ENCODE results near the gene SYT13.

SYT13 gene

GRCh38 chr11:45232341-45233080 lies 53.6 kb downstream of the SYT13 start:
- FAIRE-seq (no peak), DNase-seq (ENCODE audit: insufficient read length, low spot score) (no peak)
- no peak for TF ChIP-seq TAF1 (IDR thresholded peaks at IDR 0.05; ENCODE audit: low read depth, low read length)
- no peak for TF ChIP-seq POU2F2 (IDR thresholded peaks at IDR 0.05; ENCODE audit: low read depth, low read length)
- no peak for TF ChIP-seq PAX5 (IDR thresholded peaks at IDR 0.05; ENCODE audit: insufficient read depth, low read length, severe bottlenecking)
- TF ChIP-seq POLR2A (IDR thresholded peaks at IDR 0.05; ENCODE audit: low read depth, low read length) = no peak
- no peak for TF ChIP-seq SPI1 (IDR thresholded peaks at IDR 0.05; ENCODE audit: low read depth, low read length)
- no peak for TF ChIP-seq POLR2AphosphoS5 (IDR thresholded peaks at IDR 0.05; ENCODE audit: low read depth, low read length)

GRCh38 chr11:45229401-45230020 lies 56.6 kb downstream of the SYT13 start:
- no peak for DNase-seq (ENCODE audit: insufficient read length, low spot score)
- no peak for FAIRE-seq
- TF ChIP-seq PAX5 (IDR thresholded peaks at IDR 0.05; ENCODE audit: insufficient read depth, low read length, severe bottlenecking) (no peak), SPI1 (IDR thresholded peaks at IDR 0.05; ENCODE audit: low read depth, low read length) (no peak), POU2F2 (IDR thresholded peaks at IDR 0.05; ENCODE audit: low read depth, low read length) (no peak), POLR2A (IDR thresholded peaks at IDR 0.05; ENCODE audit: low read depth, low read length) (no peak), POLR2AphosphoS5 (IDR thresholded peaks at IDR 0.05; ENCODE audit: low read depth, low read length) (no peak), TAF1 (IDR thresholded peaks at IDR 0.05; ENCODE audit: low read depth, low read length) (no peak)

GRCh38 chr11:45227836-45228235 lies 58.3 kb downstream of the SYT13 start:
- no peak for TF ChIP-seq POU2F2 (IDR thresholded peaks at IDR 0.05; ENCODE audit: low read depth, low read length)
- TF ChIP-seq TAF1 (IDR thresholded peaks at IDR 0.05; ENCODE audit: low read depth, low read length) = no peak
- no peak for TF ChIP-seq PAX5 (IDR thresholded peaks at IDR 0.05; ENCODE audit: insufficient read depth, low read length, severe bottlenecking)
- no peak for TF ChIP-seq SPI1 (IDR thresholded peaks at IDR 0.05; ENCODE audit: low read depth, low read length)
- TF ChIP-seq POLR2AphosphoS5 (IDR thresholded peaks at IDR 0.05; ENCODE audit: low read depth, low read length) = no peak
- TF ChIP-seq POLR2A (IDR thresholded peaks at IDR 0.05; ENCODE audit: low read depth, low read length) = no peak
- FAIRE-seq (no peak), DNase-seq (ENCODE audit: insufficient read length, low spot score) (no peak)

GRCh38 chr11:45226901-45227300 lies 59.2 kb downstream of the SYT13 start:
- FAIRE-seq (no peak), DNase-seq (ENCODE audit: insufficient read length, low spot score) (no peak)
- TF ChIP-seq TAF1 (IDR thresholded peaks at IDR 0.05; ENCODE audit: low read depth, low read length) (no peak), POLR2AphosphoS5 (IDR thresholded peaks at IDR 0.05; ENCODE audit: low read depth, low read length) (no peak), SPI1 (IDR thresholded peaks at IDR 0.05; ENCODE audit: low read depth, low read length) (no peak), PAX5 (IDR thresholded peaks at IDR 0.05; ENCODE audit: insufficient read depth, low read length, severe bottlenecking) (no peak), POLR2A (IDR thresholded peaks at IDR 0.05; ENCODE audit: low read depth, low read length) (no peak), POU2F2 (IDR thresholded peaks at IDR 0.05; ENCODE audit: low read depth, low read length) (no peak)

GRCh38 chr11:45225961-45226871 lies 59.9 kb downstream of the SYT13 start:
- DNase-seq (ENCODE audit: insufficient read length, low spot score) = no peak
- TF ChIP-seq TAF1 (IDR thresholded peaks at IDR 0.05; ENCODE audit: low read depth, low read length) = no peak
- no peak for FAIRE-seq

GRCh38 chr11:45225277-45225676 lies 60.9 kb downstream of the SYT13 start:
- DNase-seq (ENCODE audit: insufficient read length, low spot score) (no peak), FAIRE-seq (no peak)
- TF ChIP-seq PAX5 (IDR thresholded peaks at IDR 0.05; ENCODE audit: insufficient read depth, low read length, severe bottlenecking) (no peak), POLR2A (IDR thresholded peaks at IDR 0.05; ENCODE audit: low read depth, low read length) (no peak), POLR2AphosphoS5 (IDR thresholded peaks at IDR 0.05; ENCODE audit: low read depth, low read length) (no peak), TAF1 (IDR thresholded peaks at IDR 0.05; ENCODE audit: low read depth, low read length) (no peak), SPI1 (IDR thresholded peaks at IDR 0.05; ENCODE audit: low read depth, low read length) (no peak), POU2F2 (IDR thresholded peaks at IDR 0.05; ENCODE audit: low read depth, low read length) (no peak)

- no peak for FAIRE-seq
Measured at GRCh38 chr11:45224766-45225165, 61.4 kb downstream of the SYT13 start.

GRCh38 chr11:45223496-45223895 lies 62.6 kb downstream of the SYT13 start:
- no peak for DNase-seq (ENCODE audit: insufficient read length, low spot score)
- TF ChIP-seq POLR2AphosphoS5 (IDR thresholded peaks at IDR 0.05; ENCODE audit: low read depth, low read length) (no peak), PAX5 (IDR thresholded peaks at IDR 0.05; ENCODE audit: insufficient read depth, low read length, severe bottlenecking) (no peak), POU2F2 (IDR thresholded peaks at IDR 0.05; ENCODE audit: low read depth, low read length) (no peak), POLR2A (IDR thresholded peaks at IDR 0.05; ENCODE audit: low read depth, low read length) (no peak), SPI1 (IDR thresholded peaks at IDR 0.05; ENCODE audit: low read depth, low read length) (no peak), TAF1 (IDR thresholded peaks at IDR 0.05; ENCODE audit: low read depth, low read length) (no peak)
- no peak for FAIRE-seq

More at GRCh38 chr11:45224766-45225165, 61.4 kb downstream of the SYT13 start:
- TF ChIP-seq TAF1 (IDR thresholded peaks at IDR 0.05; ENCODE audit: low read depth, low read length) (no peak), PAX5 (IDR thresholded peaks at IDR 0.05; ENCODE audit: insufficient read depth, low read length, severe bottlenecking) (no peak), SPI1 (IDR thresholded peaks at IDR 0.05; ENCODE audit: low read depth, low read length) (no peak), POLR2AphosphoS5 (IDR thresholded peaks at IDR 0.05; ENCODE audit: low read depth, low read length) (no peak)
- no peak for DNase-seq (ENCODE audit: insufficient read length, low spot score)

GRCh38 chr11:45219411-45219810 lies 66.7 kb downstream of the SYT13 start:
- TF ChIP-seq PAX5 (IDR thresholded peaks at IDR 0.05; ENCODE audit: insufficient read depth, low read length, severe bottlenecking) (no peak), TAF1 (IDR thresholded peaks at IDR 0.05; ENCODE audit: low read depth, low read length) (no peak), SPI1 (IDR thresholded peaks at IDR 0.05; ENCODE audit: low read depth, low read length) (no peak), POLR2A (IDR thresholded peaks at IDR 0.05; ENCODE audit: low read depth, low read length) (no peak), POLR2AphosphoS5 (IDR thresholded peaks at IDR 0.05; ENCODE audit: low read depth, low read length) (no peak), POU2F2 (IDR thresholded peaks at IDR 0.05; ENCODE audit: low read depth, low read length) (no peak)
- no peak for FAIRE-seq
- no peak for DNase-seq (ENCODE audit: insufficient read length, low spot score)

All from GM12891 (cell line).